ENCODE results near the gene ZNF385D. TPM values are rescaled to one million over a fixed set of nuclear protein-coding genes. Genes with fewer than 3 reads are reported as not detected.

ZNF385D gene
- total RNA-seq, 1 experiment from 2014 or later, result not detected

DNA sequence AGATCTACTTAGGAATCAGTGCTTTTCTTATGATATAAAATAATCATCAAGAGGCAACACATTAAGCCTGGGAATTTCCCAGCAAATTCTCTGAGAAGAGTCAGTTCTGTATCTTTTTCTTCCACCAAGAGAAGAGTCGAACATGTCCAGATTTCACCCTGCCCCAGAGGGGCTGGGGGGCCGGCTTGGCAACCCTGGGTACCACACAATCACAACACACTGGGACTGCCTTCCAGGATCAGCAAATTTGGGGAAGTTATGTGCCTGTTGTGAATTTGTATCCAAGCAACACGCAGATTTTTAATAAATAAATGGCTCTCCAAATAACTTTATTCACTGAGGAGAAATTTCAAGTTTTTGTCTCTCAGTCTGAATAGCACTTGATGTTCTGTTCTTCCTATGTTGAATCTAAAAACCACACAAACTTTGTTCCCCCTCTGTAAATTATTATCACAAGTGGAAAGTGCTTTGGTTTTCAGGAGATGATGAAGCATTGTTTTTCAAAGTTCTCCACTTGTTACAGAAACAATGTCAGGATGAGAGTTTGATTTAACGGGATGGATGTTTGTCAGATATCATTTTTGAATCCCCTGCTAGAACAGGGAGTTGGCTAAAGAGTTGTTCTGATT, 357.2 kb downstream of the ZNF385D start (continued):
- TF ChIP-seq SP1 (IDR thresholded peaks at IDR 0.05; ENCODE audit: low read depth) (no peak), ZFX (IDR thresholded peaks at IDR 0.05) (no peak), TCF7L2 (IDR thresholded peaks at IDR 0.05; ENCODE audit: borderline replicate concordance, extremely low read depth, insufficient read depth, insufficient read length) (no peak), YY1 (IDR thresholded peaks at IDR 0.05; ENCODE audit: extremely low read depth, insufficient replicate concordance, low read depth, low read length) (no peak), EZH2phosphoT487 (IDR thresholded peaks at IDR 0.05; ENCODE audit: borderline replicate concordance) (no peak), POLR2A (IDR thresholded peaks at IDR 0.05; ENCODE audit: borderline replicate concordance, extremely low read depth, insufficient read depth, insufficient read length) (no peak), CBX3 (IDR thresholded peaks at IDR 0.05; ENCODE audit: low read depth) (no peak), POLR2AphosphoS5 (IDR thresholded peaks at IDR 0.05; ENCODE audit: low read depth, low read length) (no peak), SRF (IDR thresholded peaks at IDR 0.05; ENCODE audit: low read depth) (no peak), EGR1 (IDR thresholded peaks at IDR 0.05; ENCODE audit: low read depth) (no peak), RAD21 (IDR thresholded peaks at IDR 0.05; ENCODE audit: low read depth) (no peak)
- TF ChIP-seq, protein P1, sequence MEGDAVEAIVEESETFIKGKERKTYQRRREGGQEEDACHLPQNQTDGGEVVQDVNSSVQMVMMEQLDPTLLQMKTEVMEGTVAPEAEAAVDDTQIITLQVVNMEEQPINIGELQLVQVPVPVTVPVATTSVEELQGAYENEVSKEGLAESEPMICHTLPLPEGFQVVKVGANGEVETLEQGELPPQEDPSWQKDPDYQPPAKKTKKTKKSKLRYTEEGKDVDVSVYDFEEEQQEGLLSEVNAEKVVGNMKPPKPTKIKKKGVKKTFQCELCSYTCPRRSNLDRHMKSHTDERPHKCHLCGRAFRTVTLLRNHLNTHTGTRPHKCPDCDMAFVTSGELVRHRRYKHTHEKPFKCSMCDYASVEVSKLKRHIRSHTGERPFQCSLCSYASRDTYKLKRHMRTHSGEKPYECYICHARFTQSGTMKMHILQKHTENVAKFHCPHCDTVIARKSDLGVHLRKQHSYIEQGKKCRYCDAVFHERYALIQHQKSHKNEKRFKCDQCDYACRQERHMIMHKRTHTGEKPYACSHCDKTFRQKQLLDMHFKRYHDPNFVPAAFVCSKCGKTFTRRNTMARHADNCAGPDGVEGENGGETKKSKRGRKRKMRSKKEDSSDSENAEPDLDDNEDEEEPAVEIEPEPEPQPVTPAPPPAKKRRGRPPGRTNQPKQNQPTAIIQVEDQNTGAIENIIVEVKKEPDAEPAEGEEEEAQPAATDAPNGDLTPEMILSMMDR (IDR thresholded peaks at IDR 0.05 in 2 of 3, conservative IDR thresholded peaks at IDR 0.05 in 1 of 3; ENCODE audit: borderline replicate concordance in 1 of 3, insufficient read depth in 1 of 3, low read depth in 2 of 3, low read length in 2 of 3), result no peak

DNA sequence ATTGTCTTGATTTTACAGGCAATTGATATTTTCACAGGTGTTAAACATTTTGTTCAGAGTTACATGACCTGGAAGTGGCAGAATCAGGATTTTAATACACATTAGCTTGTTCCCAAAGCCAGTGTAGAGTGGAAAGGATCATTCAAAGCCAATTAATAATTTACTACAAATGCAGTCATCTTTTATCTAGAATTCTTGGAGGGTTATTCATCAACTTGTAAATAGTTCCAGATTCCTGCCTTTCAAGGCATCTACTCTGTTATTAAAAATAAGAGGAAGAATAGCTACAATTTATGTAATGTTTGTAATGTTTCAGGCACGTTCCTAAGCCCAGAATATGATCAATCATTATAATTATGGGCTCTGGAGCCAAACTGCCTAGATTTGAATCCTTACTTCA, 358.5 kb downstream of the ZNF385D start:
- ChIA-PET POLR2A (no interaction called here), CTCF (no interaction called here), RAD21 (ENCODE audit: low non-redundant PET in 1 of 2, low total read pairs in 2 of 2, uncharacterized antibody in 2 of 2, unreplicated experiment in 2 of 2) (no interaction called here)
- H2AFZ ChIP-seq (ENCODE audit: low read depth, low read length, poor library complexity, severe bottlenecking), result no peak overlapping the region
- H3K36me3 ChIP-seq (ENCODE audit: control insufficient read depth in 1 of 2, insufficient read depth in 2 of 2, low read length in 2 of 2), result no peaks in the 10 kb centered on the region
- peaks cover 4 to 9% of the 10 kb centered on the region in 2 experiments; a peak in 1 of 4 replicates for H3K9me3 ChIP-seq (ENCODE audit: control insufficient read depth in 1 of 2, insufficient read depth in 1 of 2, low read depth in 1 of 2, low read length in 2 of 2)
- H3K9ac ChIP-seq (ENCODE audit: low read length), result no peak overlapping the region
- H3K27ac ChIP-seq (ENCODE audit: low read depth, low read length), result no peak overlapping the region
- H3K4me1 ChIP-seq (ENCODE audit: control insufficient read depth in 1 of 2, insufficient read depth in 2 of 2, low read length in 2 of 2), result no peaks in the 10 kb centered on the region
- H3K4me3 ChIP-seq (replicated peaks in 1 of 2; ENCODE audit: low read depth in 1 of 2, low read length in 2 of 2), result no peak overlapping the region
- no TSS peak for BruUV-seq (replicated peaks)
- TF ChIP-seq POLR2A (IDR thresholded peaks at IDR 0.05; ENCODE audit: borderline replicate concordance, extremely low read depth, insufficient read depth, insufficient read length) (no peak), JUND (IDR thresholded peaks at IDR 0.05) (no peak)
- H3K27me3 ChIP-seq (ENCODE audit: insufficient read depth, low read length), result no peaks in the 10 kb centered on the region
- H3K4me2 ChIP-seq (ENCODE audit: low read length), result no peak overlapping the region
- intact Hi-C loops (cut with micrococcal nuclease), result no loop called here
- no peak for ATAC-seq
- no peak for DNase-seq (ENCODE audit: low read depth, low spot score)
- no peaks in the 10 kb centered on the region for H3K9me2 ChIP-seq (ENCODE audit: insufficient read depth)
- no peaks in the 10 kb centered on the region for H3K79me2 ChIP-seq (ENCODE audit: insufficient read depth, low read length)
- H4K20me1 ChIP-seq (ENCODE audit: insufficient read depth), result no peaks in the 10 kb centered on the region

Measured in HCT116 (cell line).